ENCODE results near the gene KRT76.
"Not testable (repeated sequence)": the region's sequence is repeated elsewhere in the genome, so short reads cannot be mapped to it uniquely, and the experiment has no call there.

KRT76 gene

DNA sequence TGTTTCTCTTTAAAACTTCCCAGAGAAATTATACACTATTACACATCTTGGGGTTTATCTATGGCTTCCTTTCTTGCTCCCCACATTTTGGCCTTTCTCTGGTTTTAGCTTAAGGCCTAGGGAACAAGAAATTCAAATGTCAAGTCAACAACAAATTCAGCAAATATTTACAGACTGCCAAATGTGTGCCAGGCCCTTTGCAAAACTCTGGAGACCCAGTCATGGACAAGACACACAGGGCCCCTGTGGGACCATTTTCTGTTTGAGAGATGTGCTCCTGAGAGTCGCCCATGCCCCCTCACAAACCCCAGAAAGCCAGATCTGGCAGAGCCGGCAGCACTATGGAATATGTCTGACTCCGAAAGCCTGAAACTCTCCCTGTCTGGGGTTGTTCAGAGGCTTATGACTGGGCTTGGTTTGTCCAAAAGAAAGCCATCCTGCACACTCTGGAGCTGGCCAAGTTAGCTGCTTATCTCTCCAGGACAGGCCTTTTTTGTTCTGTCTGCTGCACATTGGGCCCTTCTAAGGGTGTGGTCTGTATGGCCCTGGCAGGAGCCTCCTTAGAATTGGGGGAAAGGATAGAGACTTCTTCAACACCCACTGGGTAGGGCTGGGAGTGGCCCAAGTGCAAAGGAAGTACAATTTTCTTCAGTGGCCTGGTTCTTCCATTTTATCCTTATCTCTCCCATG lies 19.8 kb upstream of the KRT76 start:
- FAIRE-seq = no peak

DNA sequence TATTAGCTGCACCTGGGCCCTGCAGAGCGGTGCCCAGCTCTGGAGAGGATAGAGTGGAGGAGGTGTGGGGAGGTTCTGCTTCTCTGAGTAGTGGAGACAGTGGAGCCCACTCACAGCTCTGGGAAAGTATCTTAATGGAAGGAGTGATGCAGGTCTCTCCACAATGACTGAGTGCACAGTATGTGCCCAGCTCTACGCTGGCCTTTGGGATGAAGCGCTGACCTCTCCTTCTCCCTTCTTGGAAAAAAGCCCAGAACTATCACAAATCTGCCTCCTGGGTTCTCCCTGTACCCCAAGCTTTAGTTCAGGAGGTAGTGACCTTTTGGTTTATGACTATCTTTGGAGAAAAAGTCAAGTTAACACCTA lies 19.3 kb upstream of the KRT76 start:
- FAIRE-seq = no peak

DNA sequence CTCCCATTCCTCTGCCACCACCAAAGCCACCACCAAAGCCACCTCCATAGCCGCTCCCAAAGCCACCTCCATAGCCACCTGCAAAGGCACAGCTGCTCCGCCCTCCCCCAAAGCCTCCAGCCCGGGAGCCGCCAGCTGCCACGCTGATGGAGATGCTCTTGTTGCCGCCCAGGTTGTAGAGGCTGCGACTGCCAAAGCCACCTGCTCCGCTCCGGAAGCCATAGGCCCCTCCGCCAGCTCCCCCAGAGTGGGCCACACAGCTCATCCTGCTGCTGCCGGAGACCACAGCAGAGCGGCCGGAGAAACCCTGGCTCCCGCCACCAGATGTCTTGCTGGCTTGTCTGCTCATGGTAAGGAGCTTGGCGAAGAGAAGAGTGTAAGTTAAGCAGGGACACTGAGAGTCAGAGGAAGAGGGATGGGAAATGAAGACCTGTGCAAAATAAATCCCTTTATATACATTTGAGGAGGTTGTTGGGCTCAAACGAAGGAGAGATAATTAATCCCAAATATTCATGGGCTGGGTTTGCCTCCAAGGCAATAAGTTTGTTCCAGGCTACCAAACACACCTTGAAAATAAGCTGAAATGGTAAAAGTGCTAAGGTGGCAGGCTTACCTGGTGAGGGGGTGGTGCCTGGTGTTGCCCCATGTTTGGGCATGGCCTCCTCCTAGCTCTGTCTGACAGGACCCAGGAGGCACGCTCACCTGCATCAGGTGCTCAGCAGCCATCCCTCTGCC lies 18.7 kb upstream of the KRT76 start, which contains the start of gene KRT3:
Gene KRT3 (minus strand): TSS at position 424 of the 735 bp plus-strand sequence. CDS start 75 bp downstream, at position 349.
- FAIRE-seq = no peak

DNA sequence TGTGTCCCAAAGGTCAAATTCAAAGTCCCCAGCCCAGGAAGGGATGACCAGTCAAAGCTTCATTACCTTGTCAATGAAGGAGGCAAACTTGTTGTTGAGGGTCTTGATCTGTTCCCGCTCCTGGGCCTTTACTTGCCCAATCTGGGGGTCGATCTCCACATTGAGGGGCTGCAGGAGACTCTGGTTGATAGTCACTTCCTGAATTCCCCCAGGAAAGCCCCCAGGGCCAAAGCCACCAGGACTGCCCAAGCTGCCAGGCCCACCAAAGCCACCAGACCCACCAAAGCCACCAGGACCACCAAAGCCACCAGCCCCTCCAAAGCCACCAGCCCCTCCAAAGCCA lies 18.2 kb upstream of the KRT76 start:
- FAIRE-seq = not testable (repeated sequence)

DNA sequence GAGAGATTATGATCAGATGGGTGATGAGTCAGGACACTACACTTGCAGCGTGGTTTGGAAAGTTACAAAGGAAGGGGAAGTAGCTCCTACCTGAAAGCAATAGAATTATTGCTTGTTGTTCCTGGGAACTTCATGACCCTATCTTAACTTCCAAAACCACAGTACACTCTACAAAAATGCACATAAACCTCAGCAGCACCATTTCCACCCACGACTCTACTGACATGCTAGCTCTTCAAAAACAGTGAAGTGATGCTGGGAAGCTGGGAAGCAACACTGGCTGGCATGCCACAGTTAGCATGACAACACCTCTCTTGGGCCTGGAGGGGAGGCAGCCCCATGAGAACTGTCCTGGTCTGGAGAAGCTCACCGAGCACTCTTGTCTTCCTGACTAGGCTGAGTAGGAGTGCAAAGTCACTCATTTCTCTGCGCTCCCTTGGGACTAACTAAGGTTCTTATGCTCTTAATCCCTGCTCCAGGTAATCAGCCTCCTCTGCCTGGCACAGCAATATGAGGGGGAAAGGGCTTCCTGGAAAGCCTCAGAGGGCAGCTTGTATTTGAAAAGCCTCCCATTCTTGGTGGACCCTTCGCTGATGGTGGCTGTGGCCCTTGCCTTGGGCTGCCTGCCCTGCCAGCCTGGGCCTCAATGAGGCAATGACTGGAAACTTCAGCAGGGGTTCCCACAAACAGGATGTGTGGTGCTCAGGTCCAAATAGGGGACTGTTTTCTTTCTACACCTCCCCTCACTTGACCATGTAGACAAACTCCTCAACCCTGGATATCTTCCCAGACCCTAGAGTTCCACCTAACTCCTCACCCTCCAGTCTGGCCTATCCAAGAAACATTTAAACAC lies 17.6 kb upstream of the KRT76 start:
- FAIRE-seq = no peak

DNA sequence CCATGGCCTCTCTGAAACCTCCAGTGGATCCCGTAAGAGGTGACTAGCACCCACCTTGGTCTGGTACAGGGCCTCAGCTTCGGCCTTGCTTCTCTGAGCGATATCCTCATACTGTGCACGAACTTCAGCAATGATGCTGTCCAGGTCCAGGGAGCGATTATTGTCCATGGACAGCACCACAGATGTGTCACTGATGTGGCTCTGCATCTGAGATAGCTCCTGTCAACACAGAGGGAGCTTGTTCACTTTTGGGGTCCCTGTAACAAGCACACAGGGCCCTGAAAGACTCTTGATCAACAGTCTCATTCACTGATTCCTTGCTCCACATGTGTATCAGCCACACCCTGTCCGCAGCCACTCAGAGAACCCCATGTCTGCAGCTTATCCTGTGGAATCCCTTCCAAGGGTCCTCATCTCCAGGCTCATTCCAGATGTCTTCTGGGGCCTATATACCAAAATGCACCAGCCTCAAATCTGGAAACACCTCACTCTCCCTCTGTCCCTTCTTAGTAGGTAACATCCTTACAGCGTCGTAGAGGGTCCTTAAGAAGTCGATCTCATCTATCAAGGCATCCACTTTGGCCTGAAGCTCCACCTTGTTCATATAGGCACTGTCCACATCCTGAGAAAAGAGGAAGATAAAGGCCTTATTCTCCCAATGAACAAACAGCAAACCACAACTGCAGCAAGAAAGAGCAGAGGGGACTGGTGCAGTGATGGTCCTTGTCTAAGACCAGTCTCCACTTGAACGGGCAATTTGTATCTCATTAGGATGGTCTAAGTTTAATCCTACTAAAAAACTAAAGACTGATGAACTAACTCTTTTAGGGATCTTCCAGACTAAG lies 15.3 kb upstream of the KRT76 start:
- no peak for FAIRE-seq

DNA sequence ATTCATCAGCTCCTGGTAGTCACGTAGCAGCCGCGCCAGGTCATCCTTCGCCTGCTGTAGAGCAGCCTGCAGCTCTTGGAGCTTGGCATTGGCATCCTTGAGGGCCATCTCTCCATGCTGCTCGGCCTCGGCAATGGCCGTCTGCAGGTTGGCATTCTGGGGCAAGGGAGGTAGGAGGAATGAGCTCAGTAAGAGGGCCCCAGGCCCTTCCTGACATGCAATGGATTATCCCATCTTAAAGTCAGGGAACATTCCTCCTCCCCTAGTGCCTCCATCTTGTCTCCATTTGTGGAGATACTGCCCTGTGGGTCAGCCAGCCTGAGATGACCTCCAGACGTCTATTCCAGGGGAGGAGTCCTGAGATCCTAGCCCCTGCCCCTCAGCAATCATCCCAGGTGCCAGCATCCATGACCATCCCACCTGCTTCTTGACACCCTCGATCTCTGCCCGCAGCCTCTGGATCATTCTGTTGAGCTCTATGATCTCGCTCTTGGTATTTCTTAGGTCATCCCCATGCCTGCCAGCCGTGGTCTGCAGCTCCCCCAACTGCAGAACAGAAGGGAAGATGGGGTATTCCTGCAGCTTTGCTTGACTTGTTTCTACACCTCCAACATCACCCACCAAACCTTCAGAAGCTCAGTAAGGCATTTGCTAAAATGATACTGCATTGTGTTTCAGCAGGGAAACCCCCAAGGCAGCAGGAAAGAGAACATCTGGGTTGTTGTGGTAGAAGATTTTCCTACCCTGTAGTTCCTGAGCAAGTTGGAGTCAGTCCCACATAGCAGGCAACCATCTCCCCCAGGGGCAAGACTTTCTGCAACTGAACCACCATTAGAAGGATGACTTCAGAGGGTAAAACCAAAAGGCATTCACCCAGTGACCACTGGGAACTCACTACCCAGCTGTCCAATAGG lies 14.4 kb upstream of the KRT76 start:
- no peak for FAIRE-seq

DNA sequence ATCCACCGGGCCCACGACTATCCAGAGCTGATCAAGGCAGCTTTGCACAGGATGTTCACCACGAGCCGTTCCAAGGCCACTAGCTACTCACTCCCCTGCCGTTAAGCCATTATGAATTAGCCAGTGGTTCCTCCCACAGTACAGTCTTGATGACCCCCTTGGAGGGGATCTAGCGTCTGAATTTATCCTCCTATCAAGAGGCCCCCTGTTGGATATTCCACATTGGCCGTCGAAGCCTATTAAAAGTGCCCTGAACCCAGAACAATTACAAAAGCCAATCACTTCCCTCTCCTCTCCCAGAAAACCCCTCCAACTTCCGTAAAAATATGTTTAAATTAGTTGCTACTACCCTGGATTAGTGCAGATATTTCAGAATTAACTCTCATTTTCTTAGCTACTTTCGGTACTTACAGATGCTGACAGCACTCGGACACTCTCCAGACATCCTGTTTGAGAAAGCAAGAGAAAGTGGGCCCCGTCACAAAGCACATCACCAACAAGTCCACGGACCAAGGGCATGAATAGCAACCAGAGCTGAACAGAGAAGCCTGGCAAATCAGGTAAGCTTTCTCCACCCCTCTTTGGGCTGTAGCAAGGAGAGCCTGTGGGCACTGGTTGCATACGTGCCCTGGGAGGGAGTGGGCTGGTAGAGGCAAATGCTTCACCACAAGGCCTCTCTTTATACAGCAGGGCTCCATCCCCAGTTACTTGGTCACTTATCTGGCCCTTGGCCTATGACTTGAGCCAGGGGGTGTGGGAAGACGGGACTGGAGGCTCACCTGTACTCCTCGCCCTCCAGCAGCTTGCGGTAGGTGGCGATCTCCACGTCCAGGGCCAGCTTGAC lies 13.5 kb upstream of the KRT76 start:
- no peak for FAIRE-seq

DNA sequence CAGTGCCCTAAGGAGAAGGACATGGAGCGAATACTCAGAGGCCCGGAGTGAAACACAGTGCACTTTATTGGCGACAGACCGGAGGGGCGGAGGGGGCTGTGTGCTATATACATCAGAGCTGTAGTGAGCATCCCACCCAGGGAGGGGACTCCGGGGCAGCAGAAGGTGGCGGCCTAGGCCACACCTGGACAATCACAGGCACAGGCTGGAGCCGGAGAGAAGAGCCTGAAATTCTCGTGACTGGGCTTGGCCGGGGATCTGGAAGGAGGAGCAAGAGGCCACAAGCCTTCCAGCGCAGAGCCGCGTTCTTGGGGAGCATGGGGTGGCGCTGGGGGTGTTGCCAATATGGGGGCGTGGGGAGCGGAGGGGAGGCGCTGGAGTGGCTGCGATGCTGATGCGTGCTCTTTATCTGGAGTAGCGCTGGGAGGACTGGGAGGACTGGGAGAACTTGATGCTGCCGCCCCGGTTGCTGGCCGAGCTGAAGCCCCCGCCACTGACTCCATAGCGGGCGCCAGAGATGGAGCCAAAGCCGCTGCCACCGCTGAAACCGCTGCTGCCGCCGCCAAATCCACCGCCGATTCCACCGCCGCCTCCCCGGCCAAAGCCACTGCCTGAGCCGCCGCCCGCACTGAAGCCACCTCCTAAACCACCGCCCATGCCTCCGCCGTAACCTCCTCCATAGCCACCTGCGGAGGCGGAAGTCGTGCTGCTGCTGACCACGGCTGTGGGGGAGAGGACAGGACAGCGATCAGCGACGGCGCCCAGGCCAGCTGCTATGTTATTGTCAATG lies 12.7 kb upstream of the KRT76 start:
- FAIRE-seq = no peak

DNA sequence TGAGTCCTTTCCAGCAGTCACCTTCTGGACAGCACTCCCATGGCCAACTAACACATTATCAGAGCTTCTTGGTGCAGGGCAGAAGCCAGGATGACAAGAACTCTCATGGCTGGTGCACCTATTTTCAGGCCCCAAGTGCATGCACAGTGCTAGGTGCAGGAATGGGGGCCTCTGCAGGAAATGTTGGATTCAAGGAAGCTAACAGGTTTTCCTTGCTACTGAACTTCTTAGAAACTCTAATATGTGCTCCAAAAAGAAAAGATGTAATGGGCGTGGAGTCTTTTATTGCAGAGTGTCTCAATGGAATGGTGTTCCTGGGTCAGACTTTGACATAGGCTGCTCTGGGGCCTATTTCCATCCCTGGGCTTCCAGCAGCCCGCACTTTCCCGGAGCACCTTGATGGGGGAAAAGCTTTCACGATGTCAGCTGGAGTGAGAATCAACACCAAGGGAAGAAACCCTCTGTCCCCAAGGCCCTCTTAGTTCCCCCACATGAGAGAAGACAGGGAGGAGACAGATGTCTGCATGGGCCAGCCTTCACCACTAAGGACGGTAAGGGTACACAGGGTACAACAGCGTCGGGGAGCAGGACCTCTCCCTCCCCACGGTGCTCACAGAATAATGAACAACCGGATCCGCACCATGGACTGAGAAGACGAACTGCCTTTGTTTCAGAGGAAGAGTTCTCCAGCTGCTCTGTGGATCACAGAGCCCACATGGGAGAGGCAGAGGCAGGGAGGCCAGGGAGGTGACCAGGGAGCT lies 11.9 kb upstream of the KRT76 start:
- FAIRE-seq = no peak

DNA sequence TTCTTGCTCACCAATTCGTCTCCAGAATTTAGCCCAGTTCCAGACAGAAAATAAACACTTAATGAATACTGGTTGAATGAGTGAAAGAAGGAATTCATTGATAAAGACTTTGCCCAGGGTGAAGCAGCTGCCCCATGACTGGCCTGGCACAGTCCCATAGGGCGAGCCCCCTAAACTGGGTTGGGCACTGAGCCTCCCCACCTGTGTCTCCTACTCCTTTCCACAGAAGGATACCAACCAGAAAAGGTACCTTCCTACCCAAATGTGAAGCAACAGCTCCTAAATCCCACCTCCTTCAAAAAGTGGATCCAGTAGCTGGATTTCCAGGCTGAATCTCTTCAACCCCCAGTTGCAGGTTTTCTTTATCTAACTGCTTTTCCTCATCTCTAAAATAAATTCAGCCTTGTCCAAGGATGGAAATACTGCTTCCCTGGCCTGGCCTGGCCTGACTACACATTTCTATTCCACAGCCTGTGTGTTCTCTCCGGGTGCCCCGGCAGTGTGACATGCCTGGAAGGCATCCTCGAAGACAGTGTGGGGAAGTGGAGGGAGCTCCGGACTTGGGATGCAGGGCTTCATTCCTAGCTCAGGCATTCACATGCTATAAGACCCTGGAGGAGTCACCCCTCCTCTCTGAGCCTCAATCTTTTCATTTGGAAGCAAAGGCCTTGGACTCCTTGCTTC lies 11.2 kb upstream of the KRT76 start:
- FAIRE-seq = no peak

DNA sequence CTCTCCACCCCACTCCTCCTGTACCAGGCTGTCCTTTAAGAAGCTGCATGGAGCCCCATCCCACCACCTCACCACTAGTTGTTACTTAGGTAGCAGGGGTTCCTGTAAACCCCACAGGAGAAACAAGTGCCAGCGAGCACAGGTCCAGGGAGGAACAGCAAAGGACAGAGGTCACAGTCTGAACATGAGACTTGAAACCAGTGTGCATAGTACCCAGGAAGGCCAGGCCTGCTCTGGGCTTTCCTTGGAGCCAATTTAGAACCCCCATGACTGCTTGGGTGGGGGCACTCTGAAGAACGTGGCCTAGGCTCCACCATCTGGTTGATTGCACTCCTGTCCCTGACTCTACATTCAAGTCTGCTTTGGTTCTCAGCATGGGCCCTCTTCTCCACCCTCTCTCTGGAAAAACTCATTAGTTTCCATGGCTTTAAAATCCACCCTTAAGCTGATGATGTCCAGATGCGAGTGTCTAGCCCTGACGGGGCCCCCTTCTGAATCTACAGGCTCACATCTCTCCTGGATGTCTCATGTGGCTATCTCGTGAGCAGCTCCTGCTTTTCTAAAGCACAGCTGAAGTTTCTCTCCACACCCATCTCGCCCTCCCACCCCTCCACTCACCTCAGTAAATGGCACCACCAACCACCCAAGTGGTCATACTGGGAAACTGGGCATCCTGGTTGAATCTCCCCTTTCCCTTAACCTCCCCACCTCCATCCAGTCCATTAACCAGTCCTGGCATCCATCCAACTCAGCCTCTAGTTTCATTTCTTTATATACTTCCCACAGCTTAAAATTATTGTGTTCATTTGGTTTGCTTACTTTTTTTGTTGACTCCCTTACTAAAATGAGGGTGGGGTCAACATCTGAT lies 10.4 kb upstream of the KRT76 start:
- no peak for FAIRE-seq

DNA sequence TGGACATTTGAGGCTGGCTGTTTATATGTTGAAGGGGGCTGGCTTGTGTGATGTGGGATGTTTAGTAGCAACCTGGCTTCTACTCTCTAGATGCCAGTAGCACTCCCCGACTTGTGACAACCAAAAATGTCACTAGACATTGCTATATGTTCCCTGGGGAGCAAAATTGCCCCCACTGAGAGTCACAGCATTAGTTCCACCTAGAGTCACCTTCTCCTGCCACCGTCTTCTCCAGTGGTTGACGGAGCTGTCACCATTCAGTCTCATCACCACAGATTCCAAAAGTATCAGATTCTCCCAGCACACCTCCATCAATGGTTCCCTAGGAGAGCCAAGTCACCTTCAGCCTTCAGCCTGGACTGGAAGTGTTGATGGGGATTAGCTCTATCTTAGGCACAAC lies 7.8 kb upstream of the KRT76 start:
- no peak for FAIRE-seq

DNA sequence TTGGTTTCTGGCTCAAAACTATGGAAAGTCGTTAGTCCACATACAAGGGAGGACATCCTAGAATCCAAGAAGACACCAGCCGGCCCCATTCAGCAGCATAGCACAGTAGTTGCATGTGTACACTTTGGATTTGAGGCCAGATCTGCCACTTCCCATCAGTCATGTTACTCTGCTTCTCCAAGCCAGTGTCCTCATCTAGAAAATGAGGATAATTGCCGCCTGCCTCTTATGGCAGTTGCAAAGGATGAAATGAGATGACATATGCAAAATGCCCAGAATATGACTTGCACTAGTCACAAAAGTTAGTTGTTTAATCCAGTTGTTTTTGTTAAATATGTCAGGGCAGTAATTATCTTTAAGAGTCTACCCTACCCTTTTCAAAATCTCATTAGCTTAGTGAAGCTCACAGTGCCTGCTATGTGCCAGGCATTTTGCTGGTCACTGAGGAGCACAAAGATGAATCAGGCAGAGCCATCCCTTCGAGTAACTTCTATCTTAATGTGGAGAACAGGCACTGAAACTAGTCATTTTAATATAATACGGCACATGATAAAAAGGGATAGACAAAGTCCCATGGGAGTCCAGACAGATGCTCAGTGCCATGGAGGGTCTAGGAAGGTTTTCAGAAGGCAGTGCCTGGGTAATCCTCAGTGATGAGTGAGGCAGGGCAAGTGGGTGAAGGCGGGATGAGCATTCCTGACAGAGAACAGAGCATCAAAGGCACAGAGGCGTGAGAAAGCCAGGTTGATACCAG lies 6.6 kb upstream of the KRT76 start:
- no peak for FAIRE-seq

DNA sequence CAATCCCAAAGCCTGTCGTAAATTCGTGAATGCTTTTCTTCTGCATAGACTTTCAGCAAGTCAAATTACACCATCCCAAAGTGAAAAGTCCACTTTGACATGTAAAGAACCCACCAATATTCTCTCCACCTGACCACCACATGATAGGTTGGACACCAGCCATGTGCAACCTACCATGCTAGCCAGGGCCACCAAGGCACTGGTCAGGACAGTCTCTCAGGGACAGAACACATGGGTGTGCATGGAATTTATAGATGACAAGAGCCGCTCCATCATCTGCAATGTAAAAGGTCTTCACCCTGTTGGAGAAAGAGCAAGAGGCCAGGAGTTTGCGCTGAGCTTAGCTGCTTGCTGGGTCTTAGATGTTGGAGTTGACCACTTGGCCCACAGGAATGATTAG lies 5.4 kb upstream of the KRT76 start:
- FAIRE-seq = no peak

DNA sequence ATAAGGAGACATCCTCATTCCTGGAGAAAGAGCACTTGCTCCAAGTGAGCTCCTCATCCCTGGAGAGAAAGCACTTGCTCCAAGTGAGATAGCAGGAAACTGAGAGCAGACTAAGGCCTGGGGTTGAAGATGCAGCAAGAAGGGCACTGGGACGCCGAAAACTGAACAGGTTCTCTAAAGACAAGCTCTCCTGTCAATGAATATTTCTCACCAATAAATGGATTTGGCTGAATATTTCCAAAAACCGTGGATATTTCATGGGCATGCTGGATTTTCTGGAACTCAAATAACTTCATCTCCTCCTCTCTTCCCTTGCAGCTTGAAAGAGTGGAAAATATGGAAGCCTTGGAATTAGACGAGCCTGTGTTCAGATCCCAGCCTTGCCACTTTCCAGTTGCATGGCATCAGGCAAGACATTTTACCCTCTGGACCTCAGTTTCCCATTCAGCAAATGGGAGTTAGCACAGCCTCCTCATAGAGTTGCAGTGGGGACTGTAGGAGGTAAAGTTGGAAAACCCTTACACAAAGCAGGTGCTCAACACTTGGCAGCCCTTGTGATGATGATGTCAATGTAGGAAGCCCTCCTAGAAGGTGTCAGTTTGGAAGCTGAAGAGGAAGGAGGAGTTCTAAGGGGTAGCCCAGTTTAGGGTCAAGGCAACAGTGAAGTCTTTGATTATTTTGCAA lies 4.4 kb upstream of the KRT76 start:
- FAIRE-seq = no peak
